SK-N-SH treated with all-trans-retinoic acid at 6 μM for 48 hours (cell line): ENCODE results near the gene GNPDA1.

Experiments used
- ATAC-seq: fragments of 200-7000 bp; cut with Tn5 transposase; 3 replicates; pipeline ENCODE4 v1.9.1; 2020; ENCODE audit warnings: mild to moderate bottlenecking, moderate library complexity
- ARNTL ChIP-seq: fragments of 450-650 bp; formaldehyde crosslinking; IDR thresholded peaks from 2 replicates; pipeline ENCODE4 v1.5.0; 2020; ENCODE audit warnings: low read depth, mild to moderate bottlenecking, moderate library complexity, borderline replicate concordance
- CSDC2 ChIP-seq: fragments of 250-450 bp; sonication (Bioruptor Pico); IDR thresholded peaks from 2 replicates; pipeline ENCODE4 v1.5.0; 2020; ENCODE audit warnings: mild to moderate bottlenecking, moderate library complexity
- ESRRG ChIP-seq: fragments of 250-450 bp; sonication (Bioruptor Pico); IDR thresholded peaks from 2 replicates; pipeline ENCODE4 v1.6.1; 2021; ENCODE audit warnings: mild to moderate bottlenecking
- ISL1 ChIP-seq: fragments of 250-450 bp; sonication (Bioruptor Pico); IDR thresholded peaks from 2 replicates; pipeline ENCODE4 v2.1.2; 2022; ENCODE audit warnings: mild to moderate bottlenecking, moderate library complexity
- OSR1 ChIP-seq: fragments of 250-450 bp; sonication (Bioruptor Pico); IDR thresholded peaks from 2 replicates; pipeline ENCODE4 v1.8.0; 2022; ENCODE audit warnings: moderate library complexity, mild to moderate bottlenecking, inconsistent platforms
- POU6F1 ChIP-seq: fragments of 250-450 bp; sonication (Bioruptor Pico); IDR thresholded peaks from 2 replicates; pipeline ENCODE4 v1.8.0; 2021; ENCODE audit warnings: low read depth, mild to moderate bottlenecking, moderate library complexity, borderline replicate concordance
- PPARA ChIP-seq: fragments of 250-450 bp; sonication (Bioruptor Pico); IDR thresholded peaks from 2 replicates; pipeline ENCODE4 v1.5.0; 2020; ENCODE audit warnings: mild to moderate bottlenecking, borderline replicate concordance
- RARB ChIP-seq: fragments of 250-450 bp; sonication (Bioruptor Pico); IDR thresholded peaks from 2 replicates; pipeline ENCODE4 v1.8.0; 2021; ENCODE audit warnings: mild to moderate bottlenecking, moderate library complexity
- SNAI2 ChIP-seq: fragments of 250-450 bp; sonication (Bioruptor Pico); IDR thresholded peaks from 2 replicates; pipeline ENCODE4 v1.5.0; 2020; ENCODE audit warnings: mild to moderate bottlenecking, moderate library complexity
- TCF4 ChIP-seq: fragments of 250-450 bp; sonication (Bioruptor Pico); IDR thresholded peaks from 2 replicates; pipeline ENCODE4 v1.8.0; 2021; ENCODE audit warnings: mild to moderate bottlenecking, moderate library complexity, borderline replicate concordance
- TOX ChIP-seq: fragments of 250-450 bp; sonication (Bioruptor Pico); IDR thresholded peaks from 2 replicates; pipeline ENCODE4 v1.8.0; 2021; ENCODE audit warnings: mild to moderate bottlenecking, moderate library complexity, borderline replicate concordance
- TSHZ2 ChIP-seq: fragments of 250-450 bp; sonication (Bioruptor Pico); IDR thresholded peaks from 2 replicates; pipeline ENCODE4 v1.5.0; 2020; ENCODE audit warnings: mild to moderate bottlenecking, moderate library complexity
- ZC3H10 ChIP-seq: fragments of 250-450 bp; sonication (Bioruptor Pico); IDR thresholded peaks from 2 replicates; pipeline ENCODE4 v1.5.1; 2021; ENCODE audit warnings: mild to moderate bottlenecking, moderate library complexity
- ZFP3 ChIP-seq: fragments of 250-450 bp; sonication (Bioruptor Pico); IDR thresholded peaks from 2 replicates; pipeline ENCODE4 v1.5.0; 2020; ENCODE audit warnings: mild to moderate bottlenecking, moderate library complexity
- ZNF565 ChIP-seq: fragments of 450-650 bp; formaldehyde crosslinking; conservative IDR thresholded peaks from 2 replicates; pipeline ENCODE4 v1.5.0; 2020; ENCODE audit warnings: low read depth, mild to moderate bottlenecking, moderate library complexity
- ZNF70 ChIP-seq: fragments of 450-650 bp; formaldehyde crosslinking; IDR thresholded peaks from 2 replicates; pipeline ENCODE4 v1.5.0; 2020; ENCODE audit warnings: mild to moderate bottlenecking, moderate library complexity
- ZNF8 ChIP-seq: fragments of 450-650 bp; formaldehyde crosslinking; IDR thresholded peaks from 2 replicates; pipeline ENCODE4 v1.5.0; 2020; ENCODE audit warnings: mild to moderate bottlenecking, moderate library complexity
- TF ChIP-seq, protein P1 (sequence below): fragments of 250-450 bp; sonication (Bioruptor Pico); IDR thresholded peaks from 2 replicates; pipeline ENCODE4 v1.5.1; 2021; ENCODE audit warnings: mild to moderate bottlenecking, moderate library complexity
- TF ChIP-seq, protein P2 (sequence below): fragments of 250-450 bp; sonication (Bioruptor Pico); IDR thresholded peaks from 2 replicates; pipeline ENCODE4 v1.8.0; 2020; ENCODE audit warnings: mild to moderate bottlenecking, moderate library complexity, borderline replicate concordance
- TF ChIP-seq, protein P3 (sequence below): fragments of 250-450 bp; sonication (Bioruptor Pico); IDR thresholded peaks from 2 replicates; pipeline ENCODE4 v1.5.1; 2020; ENCODE audit warnings: low read depth, mild to moderate bottlenecking, moderate library complexity

The GNPDA1 gene

DNA sequence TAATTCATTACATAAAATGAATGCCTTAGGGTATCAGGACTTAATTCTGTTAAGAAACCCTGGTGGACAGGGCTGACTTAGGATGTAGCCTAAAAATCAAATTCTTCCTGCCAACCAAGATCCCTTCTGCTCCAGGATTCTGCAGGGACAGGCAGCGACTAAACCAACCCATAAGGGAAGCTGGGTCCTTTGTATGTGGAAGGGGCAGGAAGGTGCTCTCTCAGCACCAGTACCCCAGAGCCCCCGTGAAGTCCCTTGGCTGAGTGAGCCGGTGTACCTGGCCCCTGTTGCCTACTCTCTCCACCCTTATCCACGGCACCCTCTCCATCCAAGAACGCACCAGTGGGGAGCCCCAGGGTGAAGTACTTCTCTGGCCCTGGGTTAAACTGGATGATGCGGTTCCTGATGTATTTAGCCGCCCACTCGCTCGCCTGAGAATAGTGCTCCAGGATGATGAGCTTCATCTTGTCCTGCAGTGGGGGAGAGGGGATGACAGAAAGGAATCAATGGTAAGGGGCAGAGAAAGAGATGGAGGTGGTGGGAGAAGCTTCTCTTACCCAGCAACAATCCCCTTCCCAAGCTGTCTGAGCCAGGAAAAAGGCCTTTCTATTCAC lies 1.1 kb downstream of the GNPDA1 start:
- TF ChIP-seq, protein P1, sequence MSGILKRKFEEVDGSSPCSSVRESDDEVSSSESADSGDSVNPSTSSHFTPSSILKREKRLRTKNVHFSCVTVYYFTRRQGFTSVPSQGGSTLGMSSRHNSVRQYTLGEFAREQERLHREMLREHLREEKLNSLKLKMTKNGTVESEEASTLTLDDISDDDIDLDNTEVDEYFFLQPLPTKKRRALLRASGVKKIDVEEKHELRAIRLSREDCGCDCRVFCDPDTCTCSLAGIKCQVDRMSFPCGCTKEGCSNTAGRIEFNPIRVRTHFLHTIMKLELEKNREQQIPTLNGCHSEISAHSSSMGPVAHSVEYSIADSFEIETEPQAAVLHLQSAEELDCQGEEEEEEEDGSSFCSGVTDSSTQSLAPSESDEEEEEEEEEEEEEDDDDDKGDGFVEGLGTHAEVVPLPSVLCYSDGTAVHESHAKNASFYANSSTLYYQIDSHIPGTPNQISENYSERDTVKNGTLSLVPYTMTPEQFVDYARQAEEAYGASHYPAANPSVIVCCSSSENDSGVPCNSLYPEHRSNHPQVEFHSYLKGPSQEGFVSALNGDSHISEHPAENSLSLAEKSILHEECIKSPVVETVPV (CRISPR knock-in tag) = no peak
- TF ChIP-seq TSHZ2 (CRISPR knock-in tag) (no peak), TCF4 (CRISPR knock-in tag) (no peak), PPARA (CRISPR knock-in tag) (no peak), ISL1 (CRISPR knock-in tag) (no peak), ZNF8 (CRISPR knock-in tag) (no peak), CSDC2 (CRISPR knock-in tag) (no peak), SNAI2 (CRISPR knock-in tag) (no peak), ZFP3 (no peak), ZNF565 (CRISPR knock-in tag) (no peak), ZC3H10 (no peak), TOX (CRISPR knock-in tag) (no peak)
- TF ChIP-seq, protein P2, sequence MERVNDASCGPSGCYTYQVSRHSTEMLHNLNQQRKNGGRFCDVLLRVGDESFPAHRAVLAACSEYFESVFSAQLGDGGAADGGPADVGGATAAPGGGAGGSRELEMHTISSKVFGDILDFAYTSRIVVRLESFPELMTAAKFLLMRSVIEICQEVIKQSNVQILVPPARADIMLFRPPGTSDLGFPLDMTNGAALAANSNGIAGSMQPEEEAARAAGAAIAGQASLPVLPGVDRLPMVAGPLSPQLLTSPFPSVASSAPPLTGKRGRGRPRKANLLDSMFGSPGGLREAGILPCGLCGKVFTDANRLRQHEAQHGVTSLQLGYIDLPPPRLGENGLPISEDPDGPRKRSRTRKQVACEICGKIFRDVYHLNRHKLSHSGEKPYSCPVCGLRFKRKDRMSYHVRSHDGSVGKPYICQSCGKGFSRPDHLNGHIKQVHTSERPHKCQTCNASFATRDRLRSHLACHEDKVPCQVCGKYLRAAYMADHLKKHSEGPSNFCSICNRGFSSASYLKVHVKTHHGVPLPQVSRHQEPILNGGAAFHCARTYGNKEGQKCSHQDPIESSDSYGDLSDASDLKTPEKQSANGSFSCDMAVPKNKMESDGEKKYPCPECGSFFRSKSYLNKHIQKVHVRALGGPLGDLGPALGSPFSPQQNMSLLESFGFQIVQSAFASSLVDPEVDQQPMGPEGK = no peak
- ATAC-seq = no peak

GRCh38 chr5:142009886-142010285 lies 2.9 kb downstream of the GNPDA1 start:
- no peak for ATAC-seq
- TF ChIP-seq ARNTL (CRISPR knock-in tag) (no peak), OSR1 (CRISPR knock-in tag) (no peak), ISL1 (CRISPR knock-in tag) (no peak), ZNF8 (CRISPR knock-in tag) (no peak), TOX (CRISPR knock-in tag) (no peak), POU6F1 (no peak), SNAI2 (CRISPR knock-in tag) (no peak), CSDC2 (CRISPR knock-in tag) (no peak), ESRRG (CRISPR knock-in tag) (no peak)
- TF ChIP-seq, protein P1 (CRISPR knock-in tag) = no peak

DNA sequence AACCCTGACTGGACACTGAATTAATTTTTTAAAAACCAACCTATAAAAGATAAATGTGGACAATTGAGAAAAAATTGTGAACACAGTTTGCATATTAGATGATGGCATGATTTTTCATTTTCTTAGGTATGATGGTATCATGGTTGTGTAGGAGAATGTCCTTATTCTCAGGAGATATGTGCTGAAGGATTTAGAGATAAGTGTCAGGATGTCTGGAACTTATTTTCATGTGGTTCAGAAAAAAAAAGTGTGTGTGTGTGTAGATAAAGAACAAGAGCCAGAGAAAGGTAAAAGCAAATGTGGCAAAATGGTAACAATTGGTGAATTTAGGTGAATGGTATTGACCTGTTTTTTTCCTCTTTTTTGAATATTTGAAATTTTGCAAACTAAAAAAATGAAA lies 4.0 kb downstream of the GNPDA1 start:
- no peak for ATAC-seq
- TF ChIP-seq, protein P3, sequence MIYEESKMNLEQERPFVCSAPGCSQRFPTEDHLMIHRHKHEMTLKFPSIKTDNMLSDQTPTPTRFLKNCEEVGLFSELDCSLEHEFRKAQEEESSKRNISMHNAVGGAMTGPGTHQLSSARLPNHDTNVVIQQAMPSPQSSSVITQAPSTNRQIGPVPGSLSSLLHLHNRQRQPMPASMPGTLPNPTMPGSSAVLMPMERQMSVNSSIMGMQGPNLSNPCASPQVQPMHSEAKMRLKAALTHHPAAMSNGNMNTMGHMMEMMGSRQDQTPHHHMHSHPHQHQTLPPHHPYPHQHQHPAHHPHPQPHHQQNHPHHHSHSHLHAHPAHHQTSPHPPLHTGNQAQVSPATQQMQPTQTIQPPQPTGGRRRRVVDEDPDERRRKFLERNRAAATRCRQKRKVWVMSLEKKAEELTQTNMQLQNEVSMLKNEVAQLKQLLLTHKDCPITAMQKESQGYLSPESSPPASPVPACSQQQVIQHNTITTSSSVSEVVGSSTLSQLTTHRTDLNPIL (CRISPR knock-in tag) = no peak
- TF ChIP-seq ISL1 (CRISPR knock-in tag) = no peak
- no peak for TF ChIP-seq PPARA (CRISPR knock-in tag)
- TF ChIP-seq TOX (CRISPR knock-in tag) = no peak
- no peak for TF ChIP-seq TCF4 (CRISPR knock-in tag)
- TF ChIP-seq ZNF8 (CRISPR knock-in tag) = no peak
- no peak for TF ChIP-seq ZFP3
- no peak for TF ChIP-seq RARB (CRISPR knock-in tag)
- TF ChIP-seq CSDC2 (CRISPR knock-in tag) = no peak
- no peak for TF ChIP-seq ZNF70 (CRISPR knock-in tag)
- TF ChIP-seq ARNTL (CRISPR knock-in tag) = no peak
